Panc1 (cell line): ENCODE measurements around the gene ECT2. TPM values are rescaled to one million over a fixed set of nuclear protein-coding genes. Genes with fewer than 3 reads are reported as not detected.

Source experiments
- ATAC-seq: fragments of 200-7000 bp; cut with Tn5 transposase; 2 replicates; pipeline ENCODE4 v1.9.1; 2020; ENCODE audit warnings: mild to moderate bottlenecking, moderate library complexity
- BruUV-seq: library from RNA; stranded (reverse); fragments of 400-500 nt; replicated peaks from 2 replicates; lab custom pipeline; 2021; lab: Mats Ljungman, UMichigan
- CTCF ChIA-PET: fragments of 300-600 bp; sonication (Branson Sonifier 250); formaldehyde crosslinking; loops from one replicate; lab custom pipeline; 2022; ENCODE audit warnings: antibody characterized with exemption; lab: Charles Lee
- POLR2A ChIA-PET: fragments of 300-600 bp; sonication (Branson Sonifier 250); formaldehyde crosslinking; loops from one replicate; lab custom pipeline; 2022; ENCODE audit warnings: antibody characterized with exemption; lab: Charles Lee
- DNase-seq: peaks from one replicate; pipeline ENCODE4 v3.0.0-alpha.2; 2010; ENCODE audit warnings: low read depth, low spot score
- H3K27ac ChIP-seq: 2 replicates; pipeline ENCODE4 v1.5.1; 2011; ENCODE audit warnings: mild to moderate bottlenecking, low read length, inconsistent platforms
- H3K27me3 ChIP-seq: fragments of 200-500 bp; sonication (Bioruptor generic); 2 replicates; pipeline ENCODE4 v1.6.0; 2014; ENCODE audit warnings: low read length, inconsistent platforms; ENCODE audit not compliant: control insufficient read depth, insufficient read depth
- H3K36me3 ChIP-seq: fragments of 200-500 bp; sonication (Bioruptor generic); 2 replicates; pipeline ENCODE4 v1.5.1; 2014; ENCODE audit warnings: inconsistent platforms, mild to moderate bottlenecking, low read length, moderate library complexity; ENCODE audit not compliant: control insufficient read depth, insufficient read depth
- H3K4me1 ChIP-seq: 2 replicates; pipeline ENCODE4 v1.5.1; 2011; ENCODE audit warnings: inconsistent platforms, mild to moderate bottlenecking, low read length, moderate library complexity; ENCODE audit not compliant: control insufficient read depth, insufficient read depth
- H3K4me3 ChIP-seq, 2 experiments: 2 replicates each; pipeline ENCODE4 v1.5.1; 2011 to 2012; ENCODE audit warnings: low read depth in 2 of 2, low read length in 2 of 2, mild to moderate bottlenecking in 2 of 2, inconsistent platforms in 1 of 2, moderate library complexity in 1 of 2
- H3K9me3 ChIP-seq: fragments of 200-500 bp; sonication (Bioruptor generic); 2 replicates; pipeline ENCODE4 v1.5.1; 2014; ENCODE audit warnings: low read depth, mild to moderate bottlenecking, inconsistent platforms, low read length, moderate library complexity; ENCODE audit not compliant: control insufficient read depth, insufficient read depth
- POLR2AphosphoS5 ChIP-seq: IDR thresholded peaks from 2 replicates; pipeline ENCODE4 v1.6.1; 2012; ENCODE audit warnings: mild to moderate bottlenecking, low read depth, low read length, moderate library complexity
- SIN3A ChIP-seq: IDR thresholded peaks from 2 replicates; pipeline ENCODE4 v1.6.1; 2012; ENCODE audit warnings: low read depth, mild to moderate bottlenecking, low read length, moderate library complexity, borderline replicate concordance; ENCODE audit not compliant: insufficient read depth
- TCF7L2 ChIP-seq: IDR thresholded peaks from 2 replicates; pipeline ENCODE4 v1.6.1; 2011; ENCODE audit warnings: mild to moderate bottlenecking, low read depth, low read length, inconsistent platforms
- in situ Hi-C: cut with HindIII; loops from 2 replicates; pipeline ENCODE4 v1.10.0; 2016; ENCODE audit warnings: low sequenced_read_pairs, low pct_unique_long_range_greater_than_20kb
- intact Hi-C: fragments of 100-400 bp; cut with micrococcal nuclease; formaldehyde crosslinking; loops from one replicate; pipeline ENCODE4 v1.10.0; 2022; ENCODE audit not compliant: unreplicated experiment
- total RNA-seq: library from RNA; stranded (reverse); gene quantifications from one replicate; pipeline ENCODE4 v1.2.1, GENCODE V29; 2021; ENCODE audit not compliant: unreplicated experiment
- TF ChIP-seq, protein P1 (sequence below): fragments of 450-650 bp; IDR thresholded peaks from 2 replicates; pipeline ENCODE4 v1.5.1; 2017; ENCODE audit warnings: mild to moderate bottlenecking
- TF ChIP-seq, protein P2 (sequence below), 2 experiments: IDR thresholded peaks; 2 replicates each; pipeline ENCODE4 v1.6.1; 2011 to 2012; ENCODE audit warnings: low read depth in 2 of 2, control low read depth in 1 of 2, low read length in 1 of 2, mild to moderate bottlenecking in 1 of 2, moderate library complexity in 1 of 2; ENCODE audit not compliant: insufficient read depth in 1 of 2

ECT2 gene
- total RNA-seq, 1 experiment from 2014 or later, result 102 TPM

DNA sequence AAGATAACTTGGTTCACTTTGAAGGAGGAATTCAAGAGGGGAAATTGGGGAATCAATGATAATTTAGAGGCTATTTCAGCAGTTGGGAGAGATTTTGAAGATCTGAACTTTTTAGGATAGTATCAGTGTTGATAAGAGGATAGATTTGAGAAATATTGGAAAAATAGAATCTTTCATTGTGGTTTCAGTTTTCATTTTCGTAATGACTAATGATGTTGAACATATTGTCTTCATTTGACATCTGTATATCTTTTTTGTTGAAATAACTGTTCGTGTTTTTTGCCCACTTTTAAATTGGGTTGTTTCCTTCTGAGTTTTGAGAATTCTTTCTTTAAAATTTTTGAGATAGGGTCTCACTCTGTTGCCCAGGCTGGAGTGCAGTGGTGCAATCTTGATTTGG lies 21.1 kb downstream of the ECT2 start:
- no peak for TF ChIP-seq POLR2AphosphoS5
- TF ChIP-seq TCF7L2, result no peak
- TF ChIP-seq, protein P1, sequence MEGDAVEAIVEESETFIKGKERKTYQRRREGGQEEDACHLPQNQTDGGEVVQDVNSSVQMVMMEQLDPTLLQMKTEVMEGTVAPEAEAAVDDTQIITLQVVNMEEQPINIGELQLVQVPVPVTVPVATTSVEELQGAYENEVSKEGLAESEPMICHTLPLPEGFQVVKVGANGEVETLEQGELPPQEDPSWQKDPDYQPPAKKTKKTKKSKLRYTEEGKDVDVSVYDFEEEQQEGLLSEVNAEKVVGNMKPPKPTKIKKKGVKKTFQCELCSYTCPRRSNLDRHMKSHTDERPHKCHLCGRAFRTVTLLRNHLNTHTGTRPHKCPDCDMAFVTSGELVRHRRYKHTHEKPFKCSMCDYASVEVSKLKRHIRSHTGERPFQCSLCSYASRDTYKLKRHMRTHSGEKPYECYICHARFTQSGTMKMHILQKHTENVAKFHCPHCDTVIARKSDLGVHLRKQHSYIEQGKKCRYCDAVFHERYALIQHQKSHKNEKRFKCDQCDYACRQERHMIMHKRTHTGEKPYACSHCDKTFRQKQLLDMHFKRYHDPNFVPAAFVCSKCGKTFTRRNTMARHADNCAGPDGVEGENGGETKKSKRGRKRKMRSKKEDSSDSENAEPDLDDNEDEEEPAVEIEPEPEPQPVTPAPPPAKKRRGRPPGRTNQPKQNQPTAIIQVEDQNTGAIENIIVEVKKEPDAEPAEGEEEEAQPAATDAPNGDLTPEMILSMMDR, result no peak
- TF ChIP-seq, protein P2, sequence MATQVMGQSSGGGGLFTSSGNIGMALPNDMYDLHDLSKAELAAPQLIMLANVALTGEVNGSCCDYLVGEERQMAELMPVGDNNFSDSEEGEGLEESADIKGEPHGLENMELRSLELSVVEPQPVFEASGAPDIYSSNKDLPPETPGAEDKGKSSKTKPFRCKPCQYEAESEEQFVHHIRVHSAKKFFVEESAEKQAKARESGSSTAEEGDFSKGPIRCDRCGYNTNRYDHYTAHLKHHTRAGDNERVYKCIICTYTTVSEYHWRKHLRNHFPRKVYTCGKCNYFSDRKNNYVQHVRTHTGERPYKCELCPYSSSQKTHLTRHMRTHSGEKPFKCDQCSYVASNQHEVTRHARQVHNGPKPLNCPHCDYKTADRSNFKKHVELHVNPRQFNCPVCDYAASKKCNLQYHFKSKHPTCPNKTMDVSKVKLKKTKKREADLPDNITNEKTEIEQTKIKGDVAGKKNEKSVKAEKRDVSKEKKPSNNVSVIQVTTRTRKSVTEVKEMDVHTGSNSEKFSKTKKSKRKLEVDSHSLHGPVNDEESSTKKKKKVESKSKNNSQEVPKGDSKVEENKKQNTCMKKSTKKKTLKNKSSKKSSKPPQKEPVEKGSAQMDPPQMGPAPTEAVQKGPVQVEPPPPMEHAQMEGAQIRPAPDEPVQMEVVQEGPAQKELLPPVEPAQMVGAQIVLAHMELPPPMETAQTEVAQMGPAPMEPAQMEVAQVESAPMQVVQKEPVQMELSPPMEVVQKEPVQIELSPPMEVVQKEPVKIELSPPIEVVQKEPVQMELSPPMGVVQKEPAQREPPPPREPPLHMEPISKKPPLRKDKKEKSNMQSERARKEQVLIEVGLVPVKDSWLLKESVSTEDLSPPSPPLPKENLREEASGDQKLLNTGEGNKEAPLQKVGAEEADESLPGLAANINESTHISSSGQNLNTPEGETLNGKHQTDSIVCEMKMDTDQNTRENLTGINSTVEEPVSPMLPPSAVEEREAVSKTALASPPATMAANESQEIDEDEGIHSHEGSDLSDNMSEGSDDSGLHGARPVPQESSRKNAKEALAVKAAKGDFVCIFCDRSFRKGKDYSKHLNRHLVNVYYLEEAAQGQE (IDR thresholded peaks at IDR 0.05; ENCODE audit: insufficient read depth in 1 of 2, low read depth in 2 of 2, low read length in 1 of 2), result no peak
- TF ChIP-seq SIN3A, result no peak
- DNase-seq (no peak), ATAC-seq (no peak)
- ChIA-PET POLR2A (no interaction called here), CTCF (no interaction called here)
- intact Hi-C loops (loop anchor here (2.0 kb wide), 1 partner anchor 15 kb away; no protein-coding TSS in a partner anchor), in situ Hi-C loops (no loop called here)
- Histone ChIP-seq H3K27me3 (no peaks in the 10 kb centered on the region), H3K36me3 (peaks cover 74% of the 10 kb centered on the region), H3K4me1 (no peaks in the 10 kb centered on the region), H3K4me3 (no peak overlapping the region), H3K27ac (no peak overlapping the region), H3K9me3 (no peaks in the 10 kb centered on the region)
- BruUV-seq, result no TSS peak

DNA sequence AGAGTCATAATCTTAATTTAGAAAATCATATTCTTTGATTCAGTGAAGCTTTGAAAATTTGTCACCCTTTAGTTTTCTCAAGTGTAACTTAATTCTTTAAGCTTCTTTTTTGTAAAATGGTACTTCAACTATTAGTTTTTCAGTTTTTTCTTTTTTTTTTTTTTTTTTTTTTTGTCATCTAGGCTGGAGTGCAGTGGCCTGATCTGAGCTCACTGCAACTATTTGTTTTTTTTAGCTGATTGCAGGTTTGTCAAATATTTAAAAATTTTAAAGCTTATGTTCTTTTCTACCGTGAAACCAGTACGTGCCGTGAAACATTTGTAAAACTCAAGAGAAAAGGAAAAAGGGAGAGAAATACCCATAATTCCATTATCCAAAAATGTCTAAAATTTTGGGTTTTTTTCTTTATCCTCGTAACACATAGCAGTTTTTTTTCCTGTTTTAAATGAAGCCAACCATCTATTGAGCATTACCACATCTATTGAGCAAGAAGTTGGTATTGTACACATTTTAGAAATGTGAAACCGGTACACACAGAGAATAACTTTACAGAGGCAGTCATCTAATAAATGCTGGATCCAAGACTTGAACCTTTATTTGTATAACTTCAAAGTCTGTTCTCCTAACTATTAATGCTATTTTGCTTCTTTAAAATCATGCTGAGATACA lies 25.7 kb downstream of the ECT2 start:
- intact Hi-C loops, result no loop called here

More for the DNA sequence above, 25.7 kb downstream of the ECT2 start:
- POLR2A ChIA-PET, result interaction anchor here (0.7 kb wide), 1 partner anchor 26 kb away, joined by 11 read pairs; the partner anchor contains the start of gene ECT2
- DNase-seq (no peak), ATAC-seq (no peak)
- TF ChIP-seq SIN3A, result no peak
- TF ChIP-seq POLR2AphosphoS5, result no peak
- TF ChIP-seq, protein P1, result no peak
- TF ChIP-seq, protein P2 (IDR thresholded peaks at IDR 0.05; ENCODE audit: insufficient read depth in 1 of 2, low read depth in 2 of 2, low read length in 1 of 2), result no peak
- no peak for TF ChIP-seq TCF7L2
- Histone ChIP-seq H3K36me3 (peaks cover 48% of the 10 kb centered on the region), H3K4me3 (no peak overlapping the region), H3K27ac (no peak overlapping the region), H3K9me3 (no peaks in the 10 kb centered on the region), H3K27me3 (no peaks in the 10 kb centered on the region), H3K4me1 (no peaks in the 10 kb centered on the region)
- in situ Hi-C loops, result no loop called here
- no TSS peak for BruUV-seq
- CTCF ChIA-PET, result no interaction called here
